ENCODE data around the gene HAX1. TPM values are rescaled to one million over a fixed set of nuclear protein-coding genes. Genes with fewer than 3 reads are reported as not detected.

The HAX1 gene
- total and polyA plus RNA-seq, 4 donors = 37.5 to 91.2 (median 59.3) TPM

DNA sequence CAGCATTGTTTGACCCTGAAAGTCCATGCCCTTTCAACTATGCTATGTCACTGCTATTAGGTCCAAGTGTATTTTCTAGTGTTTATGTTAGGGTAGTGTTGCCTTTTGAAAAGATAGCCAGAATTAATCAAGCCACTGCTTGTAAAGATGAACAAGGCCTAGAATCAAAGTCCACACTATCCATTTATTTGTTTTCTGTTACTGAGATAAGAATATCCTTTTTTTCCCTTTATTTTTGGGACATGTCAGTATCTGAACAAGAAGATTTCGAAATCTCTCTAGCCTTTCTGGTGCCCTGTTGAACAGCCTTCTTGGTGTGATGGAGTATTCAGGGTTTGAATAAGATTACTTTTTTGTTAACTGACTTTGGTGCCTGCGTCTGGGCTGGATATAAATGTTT lies 35.0 kb upstream of the HAX1 start:
- H3K9me3 ChIP-seq (ENCODE audit: control insufficient read depth in 4 of 4, low read length in 3 of 4) = no peaks in the 10 kb centered on the region
- no peak for DNase-seq (ENCODE audit: low spot score)
- H3K9ac ChIP-seq (ENCODE audit: low read depth in 1 of 2, low read length in 2 of 2) = no peak overlapping the region
- peaks cover 11 to 32% (median 23%) of the 10 kb centered on the region in 4 donors for H3K4me1 ChIP-seq (ENCODE audit: control insufficient read depth in 4 of 4, insufficient read depth in 4 of 4, low read length in 3 of 4)
- peaks cover 17 to 51% (median 39%) of the 10 kb centered on the region in 4 donors for H3K36me3 ChIP-seq (ENCODE audit: control insufficient read depth in 4 of 4, insufficient read depth in 3 of 4, low read depth in 1 of 4, low read length in 3 of 4)
- 28% methylated on average over 2 of the region's 2 CpGs for WGBS
- H3K27ac ChIP-seq (ENCODE audit: low read depth in 1 of 2, low read length in 2 of 2) = peak overlapping the region; percentile 1 to 46
- no peak overlapping the region for H3K4me3 ChIP-seq (ENCODE audit: low read depth in 1 of 3, low read length in 3 of 3)
- no peaks in the 10 kb centered on the region for H3K27me3 ChIP-seq (ENCODE audit: control insufficient read depth in 4 of 4, insufficient read depth in 4 of 4, low read length in 3 of 4)
- TF ChIP-seq JUND (IDR thresholded peaks at IDR 0.05) (peak; percentile 84 to 91), TAF1 (conservative IDR thresholded peaks at IDR 0.05) (no peak), SP1 (IDR thresholded peaks at IDR 0.05) (peak; percentile 91), RAD21 (IDR thresholded peaks at IDR 0.05) (peak in 1 of 2 donors; percentile 22), REST (IDR thresholded peaks at IDR 0.05) (peak; percentile 59), FOXA1 (IDR thresholded peaks at IDR 0.05) (peak; percentile 47), RXRA (IDR thresholded peaks at IDR 0.05) (peak; percentile 92 to 95), MAX (IDR thresholded peaks at IDR 0.05) (peak; percentile 59), HNF4G (IDR thresholded peaks at IDR 0.05) (peak; percentile 96), CTCF (IDR thresholded peaks at IDR 0.05; ENCODE audit: low read depth, low read length, missing input control) (no peak), HNF4A (conservative IDR thresholded peaks at IDR 0.05) (peak; percentile 98 to 99), FOXA2 (IDR thresholded peaks at IDR 0.05) (peak; percentile 62), EGR1 (IDR thresholded peaks at IDR 0.05; ENCODE audit: low read depth in 2 of 2) (peak in 1 of 2 donors; percentile 31), NR2F2 (IDR thresholded peaks at IDR 0.05) (peak; percentile 55), GABPA (IDR thresholded peaks at IDR 0.05 in 1 of 2, conservative IDR thresholded peaks at IDR 0.05 in 1 of 2) (peak in 1 of 2 donors; percentile 69), YY1 (IDR thresholded peaks at IDR 0.05) (peak; percentile 86), ZBTB33 (IDR thresholded peaks at IDR 0.05) (peak; percentile 79)
- TF ChIP-seq, protein P1, sequence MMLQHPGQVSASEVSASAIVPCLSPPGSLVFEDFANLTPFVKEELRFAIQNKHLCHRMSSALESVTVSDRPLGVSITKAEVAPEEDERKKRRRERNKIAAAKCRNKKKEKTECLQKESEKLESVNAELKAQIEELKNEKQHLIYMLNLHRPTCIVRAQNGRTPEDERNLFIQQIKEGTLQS (IDR thresholded peaks at IDR 0.05) = peak; percentile 12

Measured in liver (tissue), 9 donors.